SU-DHL-6 (cell line): Measurements from ENCODE around the gene UBE3B.
"Not testable (repeated sequence)": the region's sequence is repeated elsewhere in the genome, so short reads cannot be mapped to it uniquely, and the experiment has no call there.

ENCODE experiments used
- H2AFZ ChIP-seq: fragments of 200-600 bp; sonication (generic); 2 replicates; pipeline ENCODE4 v1.6.1; 2014; ENCODE audit warnings: low read depth, mild to moderate bottlenecking, moderate library complexity, mixed read lengths, antibody characterized with exemption, low read length; ENCODE audit not compliant: severe bottlenecking
- H3F3A ChIP-seq: fragments of 200-600 bp; shearing (Covaris generic); 2 replicates; pipeline ENCODE4 v1.6.0; 2016; ENCODE audit warnings: antibody characterized with exemption, mild to moderate bottlenecking; ENCODE audit not compliant: insufficient read depth
- H3K27ac ChIP-seq: fragments of 200-600 bp; sonication (generic); 2 replicates; pipeline ENCODE4 v1.5.1; 2016; ENCODE audit warnings: low read depth, mild to moderate bottlenecking, low read length, moderate library complexity, mixed read lengths
- H3K27me3 ChIP-seq: fragments of 200-600 bp; sonication (generic), shearing (Covaris generic); 2 replicates; pipeline ENCODE4 v1.6.0; 2014; ENCODE audit warnings: mild to moderate bottlenecking, low read length
- H3K36me3 ChIP-seq: fragments of 200-600 bp; sonication (generic); 2 replicates; pipeline ENCODE4 v1.6.1; 2014; ENCODE audit warnings: mild to moderate bottlenecking, low read length, mixed read lengths
- H3K4me2 ChIP-seq: fragments of 300-600, 200-600 bp; shearing (Covaris generic), sonication (generic); 2 replicates; pipeline ENCODE4 v1.6.0; 2014; ENCODE audit warnings: low read length, low read depth, mild to moderate bottlenecking; ENCODE audit not compliant: poor library complexity, severe bottlenecking
- H3K4me3 ChIP-seq: fragments of 200-600 bp; sonication (generic); 2 replicates; pipeline ENCODE4 v1.5.1; 2014; ENCODE audit warnings: antibody characterized with exemption, low read length, mild to moderate bottlenecking, mixed read lengths; ENCODE audit not compliant: insufficient read depth, poor library complexity, severe bottlenecking
- H3K79me2 ChIP-seq: fragments of 200-600 bp; sonication (generic); 2 replicates; pipeline ENCODE4 v1.6.1; 2014; ENCODE audit warnings: mild to moderate bottlenecking, low read length, moderate library complexity; ENCODE audit not compliant: insufficient read depth
- H3K9ac ChIP-seq: fragments of 200-600 bp; sonication (generic); 2 replicates; pipeline ENCODE4 v1.7.0; 2014; ENCODE audit warnings: mild to moderate bottlenecking, low read length
- H3K9me2 ChIP-seq: fragments of 200-600 bp; sonication (generic); replicated peaks from 2 replicates; pipeline ENCODE4 v1.6.1; 2014; ENCODE audit warnings: low read length; ENCODE audit not compliant: insufficient read depth
- H3K9me3 ChIP-seq: fragments of 200-600 bp; sonication (generic); 2 replicates; pipeline ENCODE4 v1.6.1; 2014; ENCODE audit warnings: low read length, mixed read lengths; ENCODE audit not compliant: insufficient read depth
- H4K20me1 ChIP-seq: fragments of 200-600 bp; sonication (generic); 2 replicates; pipeline ENCODE4 v1.6.1; 2014; ENCODE audit warnings: low read depth, mild to moderate bottlenecking, antibody characterized with exemption, low read length, moderate library complexity, mixed read lengths
- EZH2phosphoT487 ChIP-seq: fragments of 200-600 bp; sonication (generic), shearing (Covaris generic); conservative IDR thresholded peaks from 2 replicates; pipeline ENCODE4 v1.6.1; 2018; ENCODE audit warnings: mild to moderate bottlenecking, antibody characterized with exemption, low read length, moderate library complexity, mixed read lengths
- TF ChIP-seq, protein P1 (sequence below): fragments of 200-600 bp; sonication (generic); IDR thresholded peaks from one replicate; pipeline ENCODE4 v1.5.1; 2017; ENCODE audit warnings: antibody characterized with exemption, mild to moderate bottlenecking, low read length, moderate library complexity; ENCODE audit not compliant: insufficient read depth, poor library complexity, severe bottlenecking

The UBE3B gene

DNA sequence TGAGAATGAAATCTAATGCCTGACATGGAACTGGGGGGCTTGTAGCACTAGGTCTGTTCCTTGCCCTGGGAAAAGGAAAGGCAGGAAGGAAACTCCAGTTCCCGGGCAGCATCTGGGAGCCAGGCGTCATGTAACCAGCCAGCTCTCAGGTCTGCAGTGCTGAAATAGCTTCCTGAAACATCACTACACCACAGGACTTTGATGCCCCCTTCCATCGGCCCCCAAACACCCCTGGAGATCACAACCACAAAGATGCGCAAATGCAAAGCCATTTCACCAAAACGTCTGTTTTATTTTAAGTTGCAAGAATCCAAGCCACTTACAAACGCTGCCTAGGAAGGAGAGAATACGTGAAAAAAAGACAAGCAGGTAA, 41.3 kb upstream of the UBE3B start:
- H3K4me3 ChIP-seq = no peak overlapping the region
- no peak overlapping the region for H3K27ac ChIP-seq
- no peak overlapping the region for H3K9ac ChIP-seq

DNA sequence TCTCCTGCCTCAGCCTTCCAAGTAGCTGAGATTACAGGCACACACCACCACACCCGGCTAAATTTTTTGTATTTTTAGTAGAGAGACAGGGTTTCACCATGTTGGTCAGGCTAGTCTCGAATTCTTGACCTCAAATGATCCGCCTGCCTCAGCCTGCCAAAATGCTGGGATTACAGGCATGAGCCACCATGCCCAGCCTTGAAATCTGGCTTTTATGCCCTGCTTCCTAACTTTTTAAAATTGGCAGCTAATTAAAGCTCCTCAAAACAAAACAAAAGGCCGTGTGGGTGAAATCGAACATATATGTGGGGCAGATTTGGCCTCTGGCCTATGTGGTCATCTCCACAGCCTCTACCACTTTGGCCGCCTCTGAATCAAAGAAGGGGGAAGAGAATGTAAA, 38.3 kb upstream of the UBE3B start:
- Histone ChIP-seq H3K36me3 (no peaks in the 10 kb centered on the region), H3K4me3 (no peak overlapping the region), H3K27me3 (no peaks in the 10 kb centered on the region), H3K9me2 (no peaks in the 10 kb centered on the region), H3K4me2 (no peak overlapping the region), H3K9ac (no peak overlapping the region), H3K9me3 (no peaks in the 10 kb centered on the region), H3K79me2 (no peaks in the 10 kb centered on the region), H2AFZ (no peak overlapping the region), H4K20me1 (no peaks in the 10 kb centered on the region), H3K27ac (no peak overlapping the region), H3F3A (no peaks in the 10 kb centered on the region)
- TF ChIP-seq, protein P1, sequence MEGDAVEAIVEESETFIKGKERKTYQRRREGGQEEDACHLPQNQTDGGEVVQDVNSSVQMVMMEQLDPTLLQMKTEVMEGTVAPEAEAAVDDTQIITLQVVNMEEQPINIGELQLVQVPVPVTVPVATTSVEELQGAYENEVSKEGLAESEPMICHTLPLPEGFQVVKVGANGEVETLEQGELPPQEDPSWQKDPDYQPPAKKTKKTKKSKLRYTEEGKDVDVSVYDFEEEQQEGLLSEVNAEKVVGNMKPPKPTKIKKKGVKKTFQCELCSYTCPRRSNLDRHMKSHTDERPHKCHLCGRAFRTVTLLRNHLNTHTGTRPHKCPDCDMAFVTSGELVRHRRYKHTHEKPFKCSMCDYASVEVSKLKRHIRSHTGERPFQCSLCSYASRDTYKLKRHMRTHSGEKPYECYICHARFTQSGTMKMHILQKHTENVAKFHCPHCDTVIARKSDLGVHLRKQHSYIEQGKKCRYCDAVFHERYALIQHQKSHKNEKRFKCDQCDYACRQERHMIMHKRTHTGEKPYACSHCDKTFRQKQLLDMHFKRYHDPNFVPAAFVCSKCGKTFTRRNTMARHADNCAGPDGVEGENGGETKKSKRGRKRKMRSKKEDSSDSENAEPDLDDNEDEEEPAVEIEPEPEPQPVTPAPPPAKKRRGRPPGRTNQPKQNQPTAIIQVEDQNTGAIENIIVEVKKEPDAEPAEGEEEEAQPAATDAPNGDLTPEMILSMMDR = no peak
- no peak for TF ChIP-seq EZH2phosphoT487

More for the DNA sequence above, 41.3 kb upstream of the UBE3B start:
- Histone ChIP-seq H3K4me2 (no peak overlapping the region), H3K36me3 (no peaks in the 10 kb centered on the region), H2AFZ (no peak overlapping the region), H3K9me2 (no peaks in the 10 kb centered on the region), H4K20me1 (no peaks in the 10 kb centered on the region), H3K9me3 (no peaks in the 10 kb centered on the region), H3F3A (no peaks in the 10 kb centered on the region), H3K79me2 (no peaks in the 10 kb centered on the region), H3K27me3 (no peaks in the 10 kb centered on the region)
- TF ChIP-seq, protein P1 = no peak
- no peak for TF ChIP-seq EZH2phosphoT487

DNA sequence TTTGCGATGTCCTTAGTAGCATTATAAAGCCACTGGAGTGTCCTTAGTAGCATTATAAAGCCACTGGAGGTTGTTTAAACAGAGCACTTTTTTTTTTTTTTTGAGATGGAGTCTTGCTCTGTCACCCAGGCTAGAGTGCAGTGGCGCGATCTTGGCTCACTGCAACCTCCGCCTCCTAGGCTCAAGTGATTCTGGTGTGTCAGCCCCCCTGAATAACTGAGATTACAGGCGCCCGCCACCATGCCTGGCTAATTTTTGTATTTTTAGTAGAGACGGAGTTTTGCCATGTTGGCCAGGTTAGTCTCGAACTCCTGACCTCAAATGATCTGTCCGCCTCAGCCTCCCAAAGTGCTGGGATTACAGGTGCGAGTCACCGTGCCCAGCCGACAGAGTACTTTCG, 37.5 kb upstream of the UBE3B start:
- H3K36me3 ChIP-seq, H4K20me1 ChIP-seq, H3K27ac ChIP-seq: not testable (repeated sequence)

DNA sequence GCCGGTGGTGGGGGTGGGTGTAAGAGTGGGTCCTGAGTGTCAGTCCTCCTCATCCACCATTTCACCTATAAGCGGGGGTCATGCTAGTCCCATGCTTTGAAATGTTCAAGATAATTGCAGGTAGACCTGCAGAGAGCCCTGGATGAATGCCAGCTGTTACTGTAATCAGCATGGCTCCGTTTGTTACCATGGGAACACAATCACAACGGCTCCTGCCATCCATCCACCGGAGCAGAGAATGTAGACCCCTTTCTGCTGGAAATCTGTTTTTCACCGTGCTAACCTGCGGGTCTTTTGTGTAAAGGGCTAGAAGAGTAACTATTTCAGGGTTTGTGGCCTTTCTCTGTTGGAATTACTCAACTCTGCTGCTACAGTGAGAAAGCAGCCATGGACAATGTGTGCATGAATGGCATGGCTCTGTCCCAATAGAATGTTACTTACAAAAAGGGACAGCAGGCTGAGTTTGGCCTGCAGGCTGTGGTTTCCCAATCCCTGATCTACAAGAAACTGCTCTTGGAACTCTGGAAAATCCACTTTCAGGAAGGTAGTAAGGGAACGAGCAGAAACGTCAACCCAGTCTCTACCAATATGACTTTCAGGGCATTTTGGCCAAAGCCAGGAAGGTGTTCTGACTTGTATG, 36.5 kb upstream of the UBE3B start:
- no peak overlapping the region for H3K4me3 ChIP-seq
- no peak overlapping the region for H3K9ac ChIP-seq
- no peaks in the 10 kb centered on the region for H3K36me3 ChIP-seq
- no peaks in the 10 kb centered on the region for H3F3A ChIP-seq
- H3K4me2 ChIP-seq = no peak overlapping the region
- no peaks in the 10 kb centered on the region for H3K9me3 ChIP-seq
- TF ChIP-seq, protein P1 = no peak
- TF ChIP-seq EZH2phosphoT487 = no peak
- H4K20me1 ChIP-seq = no peaks in the 10 kb centered on the region
- H3K9me2 ChIP-seq = no peaks in the 10 kb centered on the region
- H2AFZ ChIP-seq = no peak overlapping the region
- H3K27ac ChIP-seq = no peak overlapping the region
- no peaks in the 10 kb centered on the region for H3K27me3 ChIP-seq
- no peaks in the 10 kb centered on the region for H3K79me2 ChIP-seq

More for the DNA sequence above, 37.5 kb upstream of the UBE3B start:
- H3K27me3 ChIP-seq, H3K9me3 ChIP-seq, H2AFZ ChIP-seq, H3K4me3 ChIP-seq, H3K9ac ChIP-seq, H3F3A ChIP-seq, H3K9me2 ChIP-seq, H3K4me2 ChIP-seq, H3K79me2 ChIP-seq: not testable (repeated sequence)
